ENCODE results near the gene C19orf33.
"Not testable (repeated sequence)": the region's sequence is repeated elsewhere in the genome, so short reads cannot be mapped to it uniquely, and the experiment has no call there.

C19orf33 gene

GRCh38 chr19:38309615-38310278, 5.7 kb downstream of the C19orf33 start:
- DNase-seq = no peak

- no peak for DNase-seq
Observed at GRCh38 chr19:38310279-38310670, 6.2 kb downstream of the C19orf33 start.

GRCh38 chr19:38310986-38311385, 6.9 kb downstream of the C19orf33 start:
- no peak for DNase-seq

GRCh38 chr19:38315657-38316476, 11.8 kb downstream of the C19orf33 start, which contains the start of gene YIF1B:
YIF1B (minus strand) TSS chr19:38315947; CDS start chr19:38315917, 30 bp downstream.
- peak; percentile 97 to 98 for DNase-seq

GRCh38 chr19:38316477-38317067, 12.5 kb downstream of the C19orf33 start:
- DNase-seq = no peak

GRCh38 chr19:38317104-38317612, 13.1 kb downstream of the C19orf33 start:
- DNase-seq = peak; percentile 15 to 35

- DNase-seq = no peak
Observed at GRCh38 chr19:38318660-38319059, 14.6 kb downstream of the C19orf33 start.

GRCh38 chr19:38319421-38320258, 15.6 kb downstream of the C19orf33 start, which contains the start of gene KCNK6:
KCNK6 (plus strand) TSS chr19:38319845; CDS start chr19:38319951, 106 bp downstream.
- DNase-seq = peak; percentile 72 to 76

- no peak for DNase-seq
Observed at GRCh38 chr19:38320969-38321339, 16.9 kb downstream of the C19orf33 start.

- DNase-seq = no peak
Observed at GRCh38 chr19:38321646-38322196, 17.7 kb downstream of the C19orf33 start.

GRCh38 chr19:38323291-38323690, 19.2 kb downstream of the C19orf33 start:
- no peak for DNase-seq

- no peak for DNase-seq
Observed at GRCh38 chr19:38324431-38324830, 20.4 kb downstream of the C19orf33 start.

- no peak for DNase-seq
Observed at GRCh38 chr19:38326591-38326990, 22.5 kb downstream of the C19orf33 start.

GRCh38 chr19:38329651-38330050, 25.6 kb downstream of the C19orf33 start:
- DNase-seq = no peak

- DNase-seq = no peak
Observed at GRCh38 chr19:38331728-38332127, 27.7 kb downstream of the C19orf33 start.

GRCh38 chr19:38333245-38333644, 29.2 kb downstream of the C19orf33 start:
- no peak for DNase-seq

GRCh38 chr19:38335949-38336637, 32.0 kb downstream of the C19orf33 start:
- DNase-seq = peak; percentile 96 to 97

- DNase-seq = peak; percentile 97 to 98
Observed at GRCh38 chr19:38336638-38337359, 32.7 kb downstream of the C19orf33 start.

- no peak for DNase-seq
Observed at GRCh38 chr19:38337360-38337653, 33.3 kb downstream of the C19orf33 start.

- not testable (repeated sequence) for DNase-seq
Observed at GRCh38 chr19:38339011-38339410, 35.0 kb downstream of the C19orf33 start.

GRCh38 chr19:38340927-38341326, 36.9 kb downstream of the C19orf33 start:
- no peak for DNase-seq

Measured in activated CD4-positive, alpha-beta T cell treated with anti-CD3 and anti-CD28 coated beads, Interleukin-2, amount 50 U/mL, for 48 hours (primary cell).